SK-N-SH treated with all-trans-retinoic acid at 6 μM for 48 hours (cell line): ENCODE results near the gene KLK8.

ENCODE experiments used
- CSDC2 ChIP-seq: fragments of 250-450 bp; sonication (Bioruptor Pico); IDR thresholded peaks from 2 replicates; pipeline ENCODE4 v1.5.0; 2020; ENCODE audit warnings: mild to moderate bottlenecking, moderate library complexity
- CSRNP3 ChIP-seq: fragments of 250-450 bp; sonication (Bioruptor Pico); IDR thresholded peaks from 2 replicates; pipeline ENCODE4 v1.5.1; 2021; ENCODE audit warnings: mild to moderate bottlenecking, moderate library complexity
- ISL1 ChIP-seq: fragments of 250-450 bp; sonication (Bioruptor Pico); IDR thresholded peaks from 2 replicates; pipeline ENCODE4 v2.1.2; 2022; ENCODE audit warnings: mild to moderate bottlenecking, moderate library complexity

GRCh38 chr19:51023946-51024345 is 22.5 kb upstream of the KLK8 start:
- TF ChIP-seq CSRNP3 (CRISPR knock-in tag) (no peak), ISL1 (CRISPR knock-in tag) (no peak), CSDC2 (CRISPR knock-in tag) (no peak)
